ENCODE measurements around the gene TDRKH. TPM values are rescaled to one million over a fixed set of nuclear protein-coding genes. Genes with fewer than 3 reads are reported as not detected.
"Not testable (repeated sequence)": the region's sequence is repeated elsewhere in the genome, so short reads cannot be mapped to it uniquely, and the experiment has no call there.

Gene TDRKH
- polyA plus RNA-seq, 1 experiment, result 1.0 TPM

DNA sequence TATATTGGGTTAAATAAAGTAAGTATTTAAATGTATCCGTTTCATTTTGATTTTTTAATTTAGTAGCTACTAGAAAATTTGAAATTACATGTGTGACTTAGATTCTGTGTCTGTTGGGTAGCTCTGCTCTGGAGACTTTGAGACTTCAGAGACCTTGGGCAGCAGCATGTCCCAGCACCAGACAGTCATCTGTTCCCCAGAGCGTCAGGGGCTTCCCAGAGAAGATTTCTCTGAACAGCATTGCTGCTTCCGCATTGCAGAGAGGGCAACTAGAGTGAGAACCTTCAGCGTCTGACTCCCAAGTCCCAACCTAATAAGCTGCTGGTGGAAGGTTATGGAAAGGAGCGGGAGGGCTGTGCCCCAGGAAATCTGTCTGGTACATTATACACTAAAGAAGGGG, 8.3 kb upstream of the TDRKH start:
- CTCF ChIA-PET, result no interaction called here
- POLR2A ChIA-PET, result no interaction called here

DNA sequence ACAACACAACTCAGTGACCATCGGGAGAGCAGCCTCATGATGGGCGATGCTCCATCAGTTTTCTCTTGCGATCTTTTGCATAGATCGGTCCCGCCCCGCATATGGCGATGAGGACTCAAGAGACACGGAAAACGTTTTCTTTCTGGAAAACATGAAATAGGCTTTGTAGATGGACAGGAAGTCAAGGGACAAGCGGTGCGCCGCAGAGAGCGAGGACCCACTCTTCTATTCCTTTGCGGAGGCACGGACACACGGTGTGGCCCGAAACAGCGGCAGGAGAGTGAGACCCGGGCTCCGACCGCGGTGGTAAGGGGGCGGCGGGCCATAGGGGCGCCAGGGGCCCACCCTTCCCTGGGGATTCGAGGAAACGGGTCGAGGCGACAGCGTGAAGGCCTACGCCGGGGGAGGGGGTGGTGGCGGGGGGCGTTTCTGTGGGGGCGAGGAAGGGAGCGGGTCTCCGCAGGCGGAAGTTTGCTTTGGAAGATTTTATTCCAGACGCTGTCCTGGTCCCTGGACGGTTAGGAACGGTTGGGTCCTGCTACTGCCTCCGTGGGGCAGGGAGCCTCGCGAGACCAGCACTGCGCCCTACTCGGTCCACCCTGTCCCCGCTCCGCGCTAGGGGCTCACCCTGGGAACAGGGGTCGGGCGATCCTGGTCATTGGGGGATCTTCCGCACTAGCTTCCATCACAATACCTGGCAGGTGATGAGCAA, 796 bp upstream of the TDRKH start:
- POLR2A ChIA-PET, result no interaction called here
- no peak for DNase-seq (ENCODE audit: low read depth, low spot score)
- peaks cover 15% of the 10 kb centered on the region for H3K27me3 ChIP-seq (ENCODE audit: control insufficient read depth, insufficient read depth, low read length)
- no peak overlapping the region for H3K27ac ChIP-seq (ENCODE audit: low read depth, low read length)
- peak overlapping the region; percentile 73 for H3K4me3 ChIP-seq (ENCODE audit: low read depth, low read length)
- TF ChIP-seq CTCF (IDR thresholded peaks at IDR 0.05; ENCODE audit: low read depth, low read length), result no peak
- CTCF ChIA-PET, result no interaction called here
- H3K9me3 ChIP-seq (ENCODE audit: control insufficient read depth, insufficient read depth, low read length), result no peaks in the 10 kb centered on the region

More for the DNA sequence above, 8.3 kb upstream of the TDRKH start:
- H3K27me3 ChIP-seq (ENCODE audit: control insufficient read depth, insufficient read depth, low read length), result peaks cover 54% of the 10 kb centered on the region
- H3K27ac ChIP-seq (ENCODE audit: low read depth, low read length), result no peak overlapping the region
- TF ChIP-seq CTCF (IDR thresholded peaks at IDR 0.05; ENCODE audit: low read depth, low read length), result no peak
- no peak overlapping the region for H3K4me3 ChIP-seq (ENCODE audit: low read depth, low read length)
- DNase-seq (ENCODE audit: low read depth, low spot score), result no peak
- no peaks in the 10 kb centered on the region; the same call in 1 of the 2 replicates for H3K9me3 ChIP-seq (ENCODE audit: control insufficient read depth, insufficient read depth, low read length)

DNA sequence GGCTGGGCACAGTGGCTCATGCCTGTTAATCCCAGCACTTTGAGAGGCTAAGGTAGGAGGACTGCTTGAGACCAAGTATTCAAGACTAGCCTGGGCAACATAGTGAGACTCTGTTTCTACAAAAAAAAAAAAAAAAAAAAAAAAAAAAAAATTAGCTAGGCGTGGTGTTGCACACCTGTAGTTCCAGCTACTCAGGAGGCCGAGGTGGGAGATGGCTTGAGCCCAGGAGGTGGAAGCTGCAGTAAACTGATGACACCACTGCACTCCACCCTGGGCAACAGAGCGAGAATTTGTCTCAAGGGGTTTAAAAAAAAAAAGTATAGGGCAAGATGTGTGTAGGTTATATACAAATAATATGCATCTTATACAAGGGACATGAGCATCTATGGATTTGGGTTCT, 2.6 kb downstream of the TDRKH start:
- DNase-seq (ENCODE audit: low read depth, low spot score), result no peak
- TF ChIP-seq CTCF (IDR thresholded peaks at IDR 0.05; ENCODE audit: low read depth, low read length), result no peak
- POLR2A ChIA-PET, result no interaction called here
- Histone ChIP-seq H3K27me3 (ENCODE audit: control insufficient read depth, insufficient read depth, low read length) (peaks cover 29% of the 10 kb centered on the region), H3K27ac (ENCODE audit: low read depth, low read length) (no peak overlapping the region), H3K4me3 (ENCODE audit: low read depth, low read length) (no peak overlapping the region), H3K9me3 (ENCODE audit: control insufficient read depth, insufficient read depth, low read length) (no peaks in the 10 kb centered on the region)
- CTCF ChIA-PET, result no interaction called here

DNA sequence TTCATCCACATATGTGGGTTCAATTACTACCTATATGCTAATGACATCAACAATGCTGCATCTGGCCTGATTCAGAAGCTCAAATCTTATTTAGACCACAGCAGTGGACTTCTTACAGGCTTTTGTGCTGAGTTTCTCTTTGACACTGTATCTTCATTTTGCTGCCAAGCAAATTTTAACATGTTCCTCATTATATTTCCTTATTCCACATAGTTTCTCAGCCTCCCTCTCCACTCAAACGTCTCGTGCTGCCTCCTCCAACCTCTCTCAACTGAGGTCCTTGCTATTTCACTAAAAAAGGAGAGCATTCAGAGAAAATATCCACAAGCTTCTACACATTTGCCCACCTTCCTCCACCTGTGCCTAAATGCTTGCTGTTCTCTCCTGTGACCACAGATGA, 6.5 kb downstream of the TDRKH start:
- POLR2A ChIA-PET, result no interaction called here
- TF ChIP-seq CTCF (IDR thresholded peaks at IDR 0.05; ENCODE audit: low read depth, low read length), result no peak
- CTCF ChIA-PET, result no interaction called here

GRCh38 chr1:151782741-151783140, 7.6 kb downstream of the TDRKH start:
- H3K9me3 ChIP-seq (ENCODE audit: control insufficient read depth, insufficient read depth, low read length), result no peaks in the 10 kb centered on the region
- peaks cover 26% of the 10 kb centered on the region for H3K27me3 ChIP-seq (ENCODE audit: control insufficient read depth, insufficient read depth, low read length)
- H3K4me3 ChIP-seq (ENCODE audit: low read depth, low read length), result no peak overlapping the region
- ChIA-PET POLR2A (no interaction called here), CTCF (no interaction called here)
- H3K27ac ChIP-seq (ENCODE audit: low read depth, low read length), result no peak overlapping the region
- no peak for TF ChIP-seq CTCF (IDR thresholded peaks at IDR 0.05; ENCODE audit: low read depth, low read length)
- DNase-seq (ENCODE audit: low read depth, low spot score), result no peak

More for the DNA sequence above, 6.5 kb downstream of the TDRKH start:
- Histone ChIP-seq H3K9me3 (ENCODE audit: control insufficient read depth, insufficient read depth, low read length) (no peaks in the 10 kb centered on the region), H3K27ac (ENCODE audit: low read depth, low read length) (no peak overlapping the region), H3K4me3 (ENCODE audit: low read depth, low read length) (no peak overlapping the region), H3K27me3 (ENCODE audit: control insufficient read depth, insufficient read depth, low read length) (peaks cover 31% of the 10 kb centered on the region)
- no peak for DNase-seq (ENCODE audit: low read depth, low spot score)

- H3K9me3 ChIP-seq (ENCODE audit: control insufficient read depth, insufficient read depth, low read length); H3K27ac ChIP-seq (ENCODE audit: low read depth, low read length); H3K4me3 ChIP-seq (ENCODE audit: low read depth, low read length); POLR2A ChIA-PET; DNase-seq (ENCODE audit: low read depth, low spot score); CTCF ChIA-PET: not testable (repeated sequence)
- H3K27me3 ChIP-seq (ENCODE audit: control insufficient read depth, insufficient read depth, low read length), result peaks cover 26% of the 10 kb centered on the region
These were observed 8.3 kb downstream of the TDRKH start for GRCh38 chr1:151782026-151782425.

GRCh38 chr1:151780736-151781135, 9.6 kb downstream of the TDRKH start:
- POLR2A ChIA-PET, result not testable (repeated sequence)

More at GRCh38 chr1:151780736-151781135, 9.6 kb downstream of the TDRKH start:
- H3K27ac ChIP-seq (ENCODE audit: low read depth, low read length); H3K4me3 ChIP-seq (ENCODE audit: low read depth, low read length); H3K9me3 ChIP-seq (ENCODE audit: control insufficient read depth, insufficient read depth, low read length); DNase-seq (ENCODE audit: low read depth, low spot score): not testable (repeated sequence)
- CTCF ChIA-PET, result interaction anchor here (0.7 to 1.1 kb wide), 2 partner anchors 9 to 247 kb away, joined by 3 read pairs; no protein-coding TSS in a partner anchor
- H3K27me3 ChIP-seq (ENCODE audit: control insufficient read depth, insufficient read depth, low read length), result peaks cover 19% of the 10 kb centered on the region
